WTC11 (cell line): ENCODE results near the gene BBLN. TPM values are rescaled to one million over a fixed set of nuclear protein-coding genes. Genes with fewer than 3 reads are reported as not detected.

Experiments used
- ATAC-seq: fragments of 200-7000 bp; cut with Tn5 transposase; 2 replicates; pipeline ENCODE4 v1.10.0; 2021; ENCODE audit warnings: mild to moderate bottlenecking, moderate library complexity
- CTCF ChIA-PET: fragments of 300-600 bp; sonication (Branson Sonifier 250); formaldehyde crosslinking; loops from one replicate; lab custom pipeline; 2021; ENCODE audit warnings: antibody characterized with exemption; lab: Charles Lee
- POLR2A ChIA-PET: fragments of 350-600 bp; sonication (Branson Sonifier 250); formaldehyde crosslinking; loops from one replicate; lab custom pipeline; 2021; ENCODE audit warnings: antibody characterized with exemption; lab: Charles Lee
- DNase-seq: peaks from one replicate; pipeline ENCODE4 v3.0.0; 2021; ENCODE audit warnings: low spot score
- H3K27ac Mint-ChIP-seq: 2 replicates; pipeline ENCODE4 v1.8.0; 2021; ENCODE audit warnings: mixed read lengths
- H3K27me3 Mint-ChIP-seq: 2 replicates; pipeline ENCODE4 v1.8.0; 2021; ENCODE audit warnings: low read depth, mild to moderate bottlenecking, moderate library complexity, mixed read lengths
- H3K36me3 Mint-ChIP-seq: 2 replicates; pipeline ENCODE4 v1.8.0; 2021; ENCODE audit warnings: mixed read lengths
- H3K4me1 Mint-ChIP-seq: 2 replicates; pipeline ENCODE4 v1.8.0; 2022; ENCODE audit warnings: mixed read lengths
- H3K4me3 Mint-ChIP-seq: 2 replicates; pipeline ENCODE4 v1.8.0; 2021; ENCODE audit warnings: mild to moderate bottlenecking, moderate library complexity, mixed read lengths
- H3K9me3 Mint-ChIP-seq: 2 replicates; pipeline ENCODE4 v1.8.0; 2021; ENCODE audit warnings: mixed read lengths
- ATF1 ChIP-seq: sonication (generic); formaldehyde crosslinking; IDR thresholded peaks from 2 replicates; pipeline ENCODE4 v1.8.1; 2023; ENCODE audit warnings: mild to moderate bottlenecking, moderate library complexity, missing genetic modification reagents
- CREB1 ChIP-seq: sonication (generic); formaldehyde crosslinking; IDR thresholded peaks from 2 replicates; pipeline ENCODE4 v1.8.0; 2023; ENCODE audit warnings: mild to moderate bottlenecking, missing genetic modification reagents
- GRHL2 ChIP-seq: fragments of 250-450 bp; sonication (Bioruptor Pico); IDR thresholded peaks from 2 replicates; pipeline ENCODE4 v1.8.0; 2022; ENCODE audit warnings: mild to moderate bottlenecking, moderate library complexity; ENCODE audit not compliant: insufficient replicate concordance, severe bottlenecking
- JAZF1 ChIP-seq: fragments of 250-450 bp; sonication (Bioruptor Pico); IDR thresholded peaks from 2 replicates; pipeline ENCODE4 v1.9.0; 2021; ENCODE audit warnings: moderate library complexity, mild to moderate bottlenecking, inconsistent platforms
- NFATC4 ChIP-seq: fragments of 250-450 bp; sonication (Bioruptor Pico); IDR thresholded peaks from 2 replicates; pipeline ENCODE4 v1.9.0; 2021; ENCODE audit warnings: mild to moderate bottlenecking
- NFE2L1 ChIP-seq: sonication (generic); formaldehyde crosslinking; IDR thresholded peaks from 2 replicates; pipeline ENCODE4 v1.8.1; 2023; ENCODE audit warnings: missing genetic modification reagents
- NFYB ChIP-seq: sonication (generic); formaldehyde crosslinking; conservative IDR thresholded peaks from 2 replicates; pipeline ENCODE4 v1.8.0; 2022; ENCODE audit warnings: low read depth, missing genetic modification reagents
- PRRX2 ChIP-seq: fragments of 250-450 bp; sonication (Bioruptor Pico); IDR thresholded peaks from 2 replicates; pipeline ENCODE4 v1.8.0; 2021; ENCODE audit warnings: mild to moderate bottlenecking
- ZNF138 ChIP-seq: sonication (generic); formaldehyde crosslinking; conservative IDR thresholded peaks from 2 replicates; pipeline ENCODE4 v1.8.1; 2022; ENCODE audit warnings: mild to moderate bottlenecking, moderate library complexity, missing genetic modification reagents
- ZNF219 ChIP-seq: sonication (generic); formaldehyde crosslinking; IDR thresholded peaks from 2 replicates; pipeline ENCODE4 v1.8.0; 2023; ENCODE audit warnings: missing genetic modification reagents, mild to moderate bottlenecking, borderline replicate concordance
- ZNF232 ChIP-seq: sonication (generic); formaldehyde crosslinking; IDR thresholded peaks from 2 replicates; pipeline ENCODE4 v1.8.0; 2022; ENCODE audit warnings: mild to moderate bottlenecking, missing genetic modification reagents
- total RNA-seq: library from RNA; stranded (reverse); gene quantifications from 3 replicates; pipeline ENCODE4 v1.2.3, GENCODE V29; 2021
- TF ChIP-seq, protein P1 (sequence below): sonication (generic); formaldehyde crosslinking; IDR thresholded peaks from 2 replicates; pipeline ENCODE4 v1.8.0; 2023; ENCODE audit warnings: mild to moderate bottlenecking, missing genetic modification reagents
- TF ChIP-seq, protein P2 (sequence below): fragments of 250-450 bp; sonication (Bioruptor Pico); IDR thresholded peaks from 2 replicates; pipeline ENCODE4 v1.9.0; 2021; ENCODE audit warnings: mild to moderate bottlenecking
- TF ChIP-seq, protein P3 (sequence below): sonication (generic); formaldehyde crosslinking; IDR thresholded peaks from 2 replicates; pipeline ENCODE4 v1.8.1; 2022; ENCODE audit warnings: mild to moderate bottlenecking, missing genetic modification reagents, moderate library complexity, borderline replicate concordance
- TF ChIP-seq, protein P4 (sequence below): sonication (generic); formaldehyde crosslinking; IDR thresholded peaks from 2 replicates; pipeline ENCODE4 v1.8.1; 2022; ENCODE audit warnings: low read depth, missing genetic modification reagents, borderline replicate concordance
- TF ChIP-seq, protein P5 (sequence below): sonication (generic); formaldehyde crosslinking; IDR thresholded peaks from 2 replicates; pipeline ENCODE4 v1.8.0; 2022; ENCODE audit warnings: mild to moderate bottlenecking, missing genetic modification reagents
- TF ChIP-seq, protein P6 (sequence below): fragments of 200-600 bp; IDR thresholded peaks from 2 replicates; pipeline ENCODE4 v1.8.0; 2022; ENCODE audit warnings: antibody characterized with exemption

BBLN gene
- total RNA-seq, 1 experiment from 2014 or later = 77.1 TPM

DNA sequence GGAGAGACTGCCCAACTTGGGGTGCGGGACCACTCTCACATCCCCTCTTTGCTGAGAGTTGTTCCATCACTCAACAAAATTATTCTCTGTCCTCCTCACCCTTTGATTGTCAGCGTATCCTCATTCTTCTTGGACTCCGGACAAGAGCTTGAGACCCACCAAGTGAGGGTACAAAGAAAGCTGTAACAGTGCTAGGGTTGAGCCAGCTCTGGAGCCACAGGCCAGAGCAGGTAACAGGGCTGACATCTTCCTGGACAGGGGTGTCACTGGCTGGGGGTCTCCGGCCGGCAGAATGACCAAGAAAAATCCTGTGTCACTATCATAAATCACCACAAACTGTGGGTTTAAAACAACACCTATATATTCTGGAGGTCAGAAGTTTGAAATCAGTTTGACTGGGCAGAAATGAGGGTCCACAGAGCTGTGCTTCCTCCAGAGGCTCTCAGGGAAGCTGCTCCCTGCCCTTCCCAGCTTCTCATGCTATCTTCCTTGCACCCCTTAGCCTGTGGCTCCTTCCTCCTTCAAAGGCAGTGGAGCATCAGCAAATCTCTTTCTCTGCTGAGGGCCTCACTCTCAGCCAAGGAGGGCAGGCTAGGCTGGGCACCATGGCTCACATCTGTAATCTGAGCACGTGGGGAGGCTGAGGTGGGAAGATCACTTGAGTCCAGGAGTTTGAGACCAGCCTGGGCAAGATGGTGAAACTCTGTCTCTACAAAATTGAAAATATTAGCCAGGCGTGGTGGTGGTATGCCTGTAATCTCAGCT lies 4.1 kb upstream of the BBLN start:
- Mint-ChIP-seq H3K4me1 (peaks cover 4% of the 10 kb centered on the region), H3K9me3 (no peaks in the 10 kb centered on the region), H3K27ac (no peak overlapping the region), H3K36me3 (no peaks in the 10 kb centered on the region), H3K4me3 (no peak overlapping the region), H3K27me3 (peaks cover 4% of the 10 kb centered on the region; the same call in 1 of the 2 replicates)
- ChIA-PET CTCF (interaction anchor here (2.5 kb wide), 1 partner anchor 31 kb away, joined by 10 read pairs; no protein-coding TSS in a partner anchor), POLR2A (no interaction called here)
- DNase-seq (no peak), ATAC-seq (no peak)
- no peak for TF ChIP-seq ZNF219 (CRISPR knock-in tag)
- TF ChIP-seq, protein P1, sequence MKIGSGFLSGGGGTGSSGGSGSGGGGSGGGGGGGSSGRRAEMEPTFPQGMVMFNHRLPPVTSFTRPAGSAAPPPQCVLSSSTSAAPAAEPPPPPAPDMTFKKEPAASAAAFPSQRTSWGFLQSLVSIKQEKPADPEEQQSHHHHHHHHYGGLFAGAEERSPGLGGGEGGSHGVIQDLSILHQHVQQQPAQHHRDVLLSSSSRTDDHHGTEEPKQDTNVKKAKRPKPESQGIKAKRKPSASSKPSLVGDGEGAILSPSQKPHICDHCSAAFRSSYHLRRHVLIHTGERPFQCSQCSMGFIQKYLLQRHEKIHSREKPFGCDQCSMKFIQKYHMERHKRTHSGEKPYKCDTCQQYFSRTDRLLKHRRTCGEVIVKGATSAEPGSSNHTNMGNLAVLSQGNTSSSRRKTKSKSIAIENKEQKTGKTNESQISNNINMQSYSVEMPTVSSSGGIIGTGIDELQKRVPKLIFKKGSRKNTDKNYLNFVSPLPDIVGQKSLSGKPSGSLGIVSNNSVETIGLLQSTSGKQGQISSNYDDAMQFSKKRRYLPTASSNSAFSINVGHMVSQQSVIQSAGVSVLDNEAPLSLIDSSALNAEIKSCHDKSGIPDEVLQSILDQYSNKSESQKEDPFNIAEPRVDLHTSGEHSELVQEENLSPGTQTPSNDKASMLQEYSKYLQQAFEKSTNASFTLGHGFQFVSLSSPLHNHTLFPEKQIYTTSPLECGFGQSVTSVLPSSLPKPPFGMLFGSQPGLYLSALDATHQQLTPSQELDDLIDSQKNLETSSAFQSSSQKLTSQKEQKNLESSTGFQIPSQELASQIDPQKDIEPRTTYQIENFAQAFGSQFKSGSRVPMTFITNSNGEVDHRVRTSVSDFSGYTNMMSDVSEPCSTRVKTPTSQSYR (CRISPR knock-in tag) = no peak
- TF ChIP-seq NFE2L1 (CRISPR knock-in tag) = no peak
- TF ChIP-seq NFATC4 (CRISPR knock-in tag) = no peak
- TF ChIP-seq ZNF232 (CRISPR knock-in tag) = no peak
- TF ChIP-seq, protein P2, sequence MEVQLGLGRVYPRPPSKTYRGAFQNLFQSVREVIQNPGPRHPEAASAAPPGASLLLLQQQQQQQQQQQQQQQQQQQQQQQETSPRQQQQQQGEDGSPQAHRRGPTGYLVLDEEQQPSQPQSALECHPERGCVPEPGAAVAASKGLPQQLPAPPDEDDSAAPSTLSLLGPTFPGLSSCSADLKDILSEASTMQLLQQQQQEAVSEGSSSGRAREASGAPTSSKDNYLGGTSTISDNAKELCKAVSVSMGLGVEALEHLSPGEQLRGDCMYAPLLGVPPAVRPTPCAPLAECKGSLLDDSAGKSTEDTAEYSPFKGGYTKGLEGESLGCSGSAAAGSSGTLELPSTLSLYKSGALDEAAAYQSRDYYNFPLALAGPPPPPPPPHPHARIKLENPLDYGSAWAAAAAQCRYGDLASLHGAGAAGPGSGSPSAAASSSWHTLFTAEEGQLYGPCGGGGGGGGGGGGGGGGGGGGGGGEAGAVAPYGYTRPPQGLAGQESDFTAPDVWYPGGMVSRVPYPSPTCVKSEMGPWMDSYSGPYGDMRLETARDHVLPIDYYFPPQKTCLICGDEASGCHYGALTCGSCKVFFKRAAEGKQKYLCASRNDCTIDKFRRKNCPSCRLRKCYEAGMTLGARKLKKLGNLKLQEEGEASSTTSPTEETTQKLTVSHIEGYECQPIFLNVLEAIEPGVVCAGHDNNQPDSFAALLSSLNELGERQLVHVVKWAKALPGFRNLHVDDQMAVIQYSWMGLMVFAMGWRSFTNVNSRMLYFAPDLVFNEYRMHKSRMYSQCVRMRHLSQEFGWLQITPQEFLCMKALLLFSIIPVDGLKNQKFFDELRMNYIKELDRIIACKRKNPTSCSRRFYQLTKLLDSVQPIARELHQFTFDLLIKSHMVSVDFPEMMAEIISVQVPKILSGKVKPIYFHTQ (CRISPR knock-in tag) = no peak
- no peak for TF ChIP-seq CREB1
- TF ChIP-seq, protein P3, sequence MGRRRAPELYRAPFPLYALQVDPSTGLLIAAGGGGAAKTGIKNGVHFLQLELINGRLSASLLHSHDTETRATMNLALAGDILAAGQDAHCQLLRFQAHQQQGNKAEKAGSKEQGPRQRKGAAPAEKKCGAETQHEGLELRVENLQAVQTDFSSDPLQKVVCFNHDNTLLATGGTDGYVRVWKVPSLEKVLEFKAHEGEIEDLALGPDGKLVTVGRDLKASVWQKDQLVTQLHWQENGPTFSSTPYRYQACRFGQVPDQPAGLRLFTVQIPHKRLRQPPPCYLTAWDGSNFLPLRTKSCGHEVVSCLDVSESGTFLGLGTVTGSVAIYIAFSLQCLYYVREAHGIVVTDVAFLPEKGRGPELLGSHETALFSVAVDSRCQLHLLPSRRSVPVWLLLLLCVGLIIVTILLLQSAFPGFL (CRISPR knock-in tag) = no peak
- TF ChIP-seq ZNF138 = no peak
- TF ChIP-seq NFYB (CRISPR knock-in tag) = no peak
- TF ChIP-seq, protein P4, sequence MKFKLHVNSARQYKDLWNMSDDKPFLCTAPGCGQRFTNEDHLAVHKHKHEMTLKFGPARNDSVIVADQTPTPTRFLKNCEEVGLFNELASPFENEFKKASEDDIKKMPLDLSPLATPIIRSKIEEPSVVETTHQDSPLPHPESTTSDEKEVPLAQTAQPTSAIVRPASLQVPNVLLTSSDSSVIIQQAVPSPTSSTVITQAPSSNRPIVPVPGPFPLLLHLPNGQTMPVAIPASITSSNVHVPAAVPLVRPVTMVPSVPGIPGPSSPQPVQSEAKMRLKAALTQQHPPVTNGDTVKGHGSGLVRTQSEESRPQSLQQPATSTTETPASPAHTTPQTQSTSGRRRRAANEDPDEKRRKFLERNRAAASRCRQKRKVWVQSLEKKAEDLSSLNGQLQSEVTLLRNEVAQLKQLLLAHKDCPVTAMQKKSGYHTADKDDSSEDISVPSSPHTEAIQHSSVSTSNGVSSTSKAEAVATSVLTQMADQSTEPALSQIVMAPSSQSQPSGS (CRISPR knock-in tag) = no peak
- TF ChIP-seq, protein P5, sequence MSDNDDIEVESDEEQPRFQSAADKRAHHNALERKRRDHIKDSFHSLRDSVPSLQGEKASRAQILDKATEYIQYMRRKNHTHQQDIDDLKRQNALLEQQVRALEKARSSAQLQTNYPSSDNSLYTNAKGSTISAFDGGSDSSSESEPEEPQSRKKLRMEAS (CRISPR knock-in tag) = no peak
- no peak for TF ChIP-seq JAZF1 (CRISPR knock-in tag)

DNA sequence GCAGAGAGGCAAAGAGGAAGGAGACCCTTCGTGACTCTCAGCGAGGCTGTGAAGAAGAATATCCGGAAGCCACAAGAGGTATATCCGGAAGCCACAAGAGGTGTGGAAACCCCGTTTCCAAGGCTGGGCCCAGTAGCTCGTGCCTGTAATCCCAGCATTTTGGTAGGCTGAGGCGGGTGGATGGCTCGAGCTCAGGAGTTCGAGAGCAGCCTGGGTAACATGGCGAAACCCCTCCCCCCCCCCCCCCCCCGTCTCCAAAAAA lies 612 bp upstream of the BBLN start:
- ChIA-PET POLR2A (interaction anchor here (0.7 to 1.5 kb wide), 7 partner anchors 8 to 274 kb away, joined by 3 to 6 read pairs (median 3); partner anchors contain the start of gene DPM2), CTCF (interaction anchor here (0.7 to 3.6 kb wide), 14 partner anchors 8 to 265 kb away, joined by 3 to 37 read pairs (median 4); partner anchors contain the start of genes CIZ1 and DNM1)
- Mint-ChIP-seq H3K9me3 (no peaks in the 10 kb centered on the region), H3K27me3 (no peaks in the 10 kb centered on the region), H3K4me1 (peaks cover 5% of the 10 kb centered on the region), H3K27ac (peak overlapping the region; percentile 76), H3K36me3 (peaks cover 8% of the 10 kb centered on the region), H3K4me3 (peak overlapping the region; percentile 65)
- TF ChIP-seq PRRX2 (CRISPR knock-in tag) (no peak), ZNF232 (CRISPR knock-in tag) (0 out of 2 replicates have a peak, but pooled peaks have one; percentile 7), ZNF219 (CRISPR knock-in tag) (no peak), ATF1 (CRISPR knock-in tag) (no peak), GRHL2 (no peak)
- TF ChIP-seq, protein P1 (CRISPR knock-in tag) = 0 out of 2 replicates have a peak, but pooled peaks have one; percentile 27
- TF ChIP-seq, protein P6, sequence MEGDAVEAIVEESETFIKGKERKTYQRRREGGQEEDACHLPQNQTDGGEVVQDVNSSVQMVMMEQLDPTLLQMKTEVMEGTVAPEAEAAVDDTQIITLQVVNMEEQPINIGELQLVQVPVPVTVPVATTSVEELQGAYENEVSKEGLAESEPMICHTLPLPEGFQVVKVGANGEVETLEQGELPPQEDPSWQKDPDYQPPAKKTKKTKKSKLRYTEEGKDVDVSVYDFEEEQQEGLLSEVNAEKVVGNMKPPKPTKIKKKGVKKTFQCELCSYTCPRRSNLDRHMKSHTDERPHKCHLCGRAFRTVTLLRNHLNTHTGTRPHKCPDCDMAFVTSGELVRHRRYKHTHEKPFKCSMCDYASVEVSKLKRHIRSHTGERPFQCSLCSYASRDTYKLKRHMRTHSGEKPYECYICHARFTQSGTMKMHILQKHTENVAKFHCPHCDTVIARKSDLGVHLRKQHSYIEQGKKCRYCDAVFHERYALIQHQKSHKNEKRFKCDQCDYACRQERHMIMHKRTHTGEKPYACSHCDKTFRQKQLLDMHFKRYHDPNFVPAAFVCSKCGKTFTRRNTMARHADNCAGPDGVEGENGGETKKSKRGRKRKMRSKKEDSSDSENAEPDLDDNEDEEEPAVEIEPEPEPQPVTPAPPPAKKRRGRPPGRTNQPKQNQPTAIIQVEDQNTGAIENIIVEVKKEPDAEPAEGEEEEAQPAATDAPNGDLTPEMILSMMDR = no peak
- no peak for ATAC-seq
- no peak for DNase-seq
